Peyer's patch (tissue), 4 donors: ENCODE measurements around the gene THBS3. TPM values are rescaled to one million over a fixed set of nuclear protein-coding genes. Genes with fewer than 3 reads are reported as not detected.

Experiments
- DNase-seq, 3 donors: peaks; one replicate each; pipeline ENCODE4 v3.0.0-alpha.2; 2017 to 2019
- H3K27ac ChIP-seq, 4 donors: fragments of 200-600 bp; sonication (generic); one replicate each; pipeline ENCODE4 v1.5.1; 2016 to 2019
- H3K27me3 ChIP-seq, 2 donors: fragments of 200-600 bp; sonication (generic); one replicate each; pipeline ENCODE4 v1.5.1; 2019
- H3K36me3 ChIP-seq, 3 donors: fragments of 200-600 bp; sonication (generic); one replicate each; pipeline ENCODE4 v1.5.1; 2016 to 2019
- H3K4me1 ChIP-seq, 4 donors: fragments of 200-600 bp; sonication (generic); one replicate each; pipeline ENCODE4 v1.5.1; 2016 to 2019
- H3K4me3 ChIP-seq, 4 donors: fragments of 200-600 bp; sonication (generic); 1 replicate in 3 of 4; 2 replicates in 1 of 4; pipeline ENCODE4 v1.5.1; 2016 to 2019; ENCODE audit warnings: mild to moderate bottlenecking in 1 of 4
- H3K9me3 ChIP-seq, 4 donors: fragments of 200-600 bp; sonication (generic); one replicate each; pipeline ENCODE4 v1.5.1; 2016 to 2019; ENCODE audit warnings: mild to moderate bottlenecking in 1 of 4
- CTCF ChIP-seq, 6 experiments: fragments of 450-650 bp in 4 of 6; fragments of 200-600 bp in 2 of 6; sonication (generic) in 1 of 6; IDR thresholded peaks; one replicate each; pipeline ENCODE4 v1.5.1; 2017 to 2019; ENCODE audit warnings: antibody characterized with exemption in 6 of 6, mild to moderate bottlenecking in 3 of 6, moderate library complexity in 1 of 6
- POLR2A ChIP-seq, 2 donors: fragments of 450-650 bp; IDR thresholded peaks; one replicate each; pipeline ENCODE4 v1.5.1; 2017; ENCODE audit warnings: antibody characterized with exemption in 2 of 2, mild to moderate bottlenecking in 2 of 2, moderate library complexity in 2 of 2
- total RNA-seq, 4 donors: library from RNA; depleted of rRNA; stranded (reverse); fragments of >200 nt; gene quantifications; one replicate each; pipeline ENCODE4 v1.1.0, GENCODE V29; 2016

THBS3 gene
- 10 to 100 TPM; 15.9 to 58.6 (median 46.5) TPM for total RNA-seq

- Histone ChIP-seq H3K27ac (peak within 1 kb of the TSS; percentile 95 to 99 (median 97)), H3K36me3 (peaks cover 0 to 3% (median 0%) of the 10 kb centered on the region in 3 donors), H3K4me1 (peaks cover 5 to 29% (median 13%) of the 10 kb centered on the region in 4 donors), H3K4me3 (peak within 1 kb of the TSS; percentile 63 to 93 (median 83)), H3K9me3 (no peaks in the 10 kb centered on the region), H3K27me3 (no peaks in the 10 kb centered on the region)
- TF ChIP-seq CTCF (IDR thresholded peaks at IDR 0.05) (no peak), POLR2A (IDR thresholded peaks at IDR 0.05) (no peak)
- no peak for DNase-seq
Measured at GRCh38 chr1:155207806-155208540, at the start of gene THBS3. Gene THBS3, minus strand, starts transcription at chr1:155207897. Its CDS starts 21 bp downstream, at chr1:155207876.

- H3K36me3 ChIP-seq: peaks cover 0 to 24% (median 0%) of the 10 kb centered on the region in 3 donors
- TF ChIP-seq POLR2A (IDR thresholded peaks at IDR 0.05) (no peak), CTCF (IDR thresholded peaks at IDR 0.05) (no peak)
- H3K9me3 ChIP-seq: no peaks in the 10 kb centered on the region
- no peak for DNase-seq
- peaks cover 7 to 25% (median 15%) of the 10 kb centered on the region in 4 donors for H3K4me1 ChIP-seq
- H3K27me3 ChIP-seq: no peaks in the 10 kb centered on the region
- peak overlapping the region; percentile 81 to 97 (median 89) for H3K27ac ChIP-seq
- peak overlapping the region; percentile 68 to 93 (median 83) for H3K4me3 ChIP-seq
Measured at GRCh38 chr1:155256058-155256852, 48.6 kb upstream of the THBS3 start.

GRCh38 chr1:155255243-155256007 is 47.7 kb upstream of the THBS3 start, which contains the start of gene ENTREP3:
Gene ENTREP3, minus strand, starts transcription at chr1:155255483. Its CDS starts 606 bp downstream, at chr1:155254877.
- H3K4me1 ChIP-seq: peaks cover 4 to 24% (median 14%) of the 10 kb centered on the region in 4 donors
- H3K27ac ChIP-seq: peak within 1 kb of the TSS; percentile 81 to 97 (median 89)
- peaks cover 0 to 24% (median 0%) of the 10 kb centered on the region in 3 donors for H3K36me3 ChIP-seq
- peak within 1 kb of the TSS; percentile 68 to 93 (median 83) for H3K4me3 ChIP-seq
- DNase-seq: peak; percentile 78 to 93 (median 91)
- TF ChIP-seq POLR2A (IDR thresholded peaks at IDR 0.05): peak; percentile 24 to 57
- no peak for TF ChIP-seq CTCF (IDR thresholded peaks at IDR 0.05)
- no peaks in the 10 kb centered on the region for H3K27me3 ChIP-seq
- H3K9me3 ChIP-seq: no peaks in the 10 kb centered on the region

- peaks cover 4 to 27% (median 17%) of the 10 kb centered on the region in 4 donors for H3K4me1 ChIP-seq
- TF ChIP-seq CTCF (IDR thresholded peaks at IDR 0.05): no peak
- no peak for TF ChIP-seq POLR2A (IDR thresholded peaks at IDR 0.05)
- no peak for DNase-seq
- H3K27me3 ChIP-seq: no peaks in the 10 kb centered on the region
- peak overlapping the region; percentile 81 to 97 (median 89) for H3K27ac ChIP-seq
- peaks cover 0 to 18% (median 0%) of the 10 kb centered on the region in 3 donors for H3K36me3 ChIP-seq
- no peaks in the 10 kb centered on the region for H3K9me3 ChIP-seq
- peak overlapping the region; percentile 68 to 93 (median 83) for H3K4me3 ChIP-seq
Measured at GRCh38 chr1:155254714-155255242, 47.1 kb upstream of the THBS3 start.
